LNCaP clone FGC (cell line): ENCODE data around the gene ONECUT3.
"Not testable (repeated sequence)": the region's sequence is repeated elsewhere in the genome, so short reads cannot be mapped to it uniquely, and the experiment has no call there.

Source experiments
- DNase-seq: peaks from one replicate; pipeline ENCODE4 v3.0.0-alpha.2; 2011; ENCODE audit warnings: low read depth
- H3K4me3 ChIP-seq: 2 replicates; pipeline ENCODE4 v1.5.1; 2011; ENCODE audit warnings: mild to moderate bottlenecking, low read depth, low read length, control low read depth
- TF ChIP-seq, protein P1 (sequence below): IDR thresholded peaks from 2 replicates; pipeline ENCODE4 v1.5.1; 2012; ENCODE audit warnings: mild to moderate bottlenecking; ENCODE audit not compliant: control insufficient read depth, insufficient read depth; ENCODE audit errors: extremely low read depth

Gene ONECUT3

DNA sequence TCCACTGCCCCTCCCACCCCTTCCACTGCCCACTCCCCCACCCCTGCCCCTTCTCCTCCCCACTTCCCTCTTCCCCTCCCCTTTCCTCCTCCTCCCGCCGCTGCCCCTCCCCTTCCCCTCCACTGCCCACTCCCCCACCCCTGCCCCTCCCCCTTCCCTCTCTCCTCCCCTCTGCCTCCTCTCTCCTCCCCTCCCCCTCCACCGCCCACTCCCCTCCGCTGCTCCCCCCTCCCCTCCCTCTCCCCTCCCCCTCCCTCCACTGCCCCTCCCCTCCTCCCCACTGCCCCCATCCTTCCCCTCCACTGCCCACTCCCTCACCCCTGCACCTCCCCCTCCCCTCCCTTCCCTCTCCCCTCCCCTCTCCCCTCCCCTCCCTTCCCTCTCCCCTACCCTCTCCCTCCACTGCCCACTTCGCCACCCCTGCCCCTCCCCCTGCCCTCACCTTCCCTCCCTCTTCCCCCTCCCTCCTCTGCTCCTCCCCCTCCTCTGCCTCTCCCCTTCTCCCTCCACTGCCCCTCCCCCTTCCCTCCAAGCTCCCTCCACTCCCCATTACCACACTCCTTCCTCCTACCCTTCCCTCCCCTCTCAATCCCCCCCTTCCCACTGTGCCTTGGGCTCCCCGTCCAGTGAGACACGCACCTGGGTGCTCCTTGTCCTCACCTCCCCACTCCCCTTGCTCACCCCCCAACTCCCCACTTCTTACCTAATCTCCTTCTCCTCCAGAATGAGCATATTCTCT lies 36.9 kb downstream of the ONECUT3 start:
- DNase-seq: no peak
- TF ChIP-seq, protein P1, sequence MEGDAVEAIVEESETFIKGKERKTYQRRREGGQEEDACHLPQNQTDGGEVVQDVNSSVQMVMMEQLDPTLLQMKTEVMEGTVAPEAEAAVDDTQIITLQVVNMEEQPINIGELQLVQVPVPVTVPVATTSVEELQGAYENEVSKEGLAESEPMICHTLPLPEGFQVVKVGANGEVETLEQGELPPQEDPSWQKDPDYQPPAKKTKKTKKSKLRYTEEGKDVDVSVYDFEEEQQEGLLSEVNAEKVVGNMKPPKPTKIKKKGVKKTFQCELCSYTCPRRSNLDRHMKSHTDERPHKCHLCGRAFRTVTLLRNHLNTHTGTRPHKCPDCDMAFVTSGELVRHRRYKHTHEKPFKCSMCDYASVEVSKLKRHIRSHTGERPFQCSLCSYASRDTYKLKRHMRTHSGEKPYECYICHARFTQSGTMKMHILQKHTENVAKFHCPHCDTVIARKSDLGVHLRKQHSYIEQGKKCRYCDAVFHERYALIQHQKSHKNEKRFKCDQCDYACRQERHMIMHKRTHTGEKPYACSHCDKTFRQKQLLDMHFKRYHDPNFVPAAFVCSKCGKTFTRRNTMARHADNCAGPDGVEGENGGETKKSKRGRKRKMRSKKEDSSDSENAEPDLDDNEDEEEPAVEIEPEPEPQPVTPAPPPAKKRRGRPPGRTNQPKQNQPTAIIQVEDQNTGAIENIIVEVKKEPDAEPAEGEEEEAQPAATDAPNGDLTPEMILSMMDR: no peak
- no peak overlapping the region for H3K4me3 ChIP-seq

DNA sequence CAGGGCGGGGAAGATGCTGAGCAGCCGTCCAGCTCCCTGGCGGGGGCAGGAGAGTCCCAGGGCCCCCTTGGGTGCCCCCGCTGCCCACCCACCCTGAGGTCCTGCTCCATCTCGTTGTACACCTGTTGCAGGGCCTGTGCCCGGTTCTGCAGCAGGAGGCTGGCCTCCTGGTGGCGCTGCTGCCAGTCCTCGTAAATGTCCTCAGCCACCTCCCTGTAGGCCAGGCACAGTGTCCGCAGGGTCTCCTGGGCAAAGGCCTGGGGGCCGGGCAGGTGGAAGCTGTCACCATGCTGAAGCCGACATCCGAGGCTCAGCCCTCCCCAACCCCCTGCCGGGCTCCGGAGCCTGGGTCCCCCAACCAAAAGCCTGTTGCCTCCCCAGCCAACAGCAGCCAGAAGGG lies 38.6 kb downstream of the ONECUT3 start:
- DNase-seq: no peak
- TF ChIP-seq, protein P1: no peak
- H3K4me3 ChIP-seq: no peak overlapping the region

DNA sequence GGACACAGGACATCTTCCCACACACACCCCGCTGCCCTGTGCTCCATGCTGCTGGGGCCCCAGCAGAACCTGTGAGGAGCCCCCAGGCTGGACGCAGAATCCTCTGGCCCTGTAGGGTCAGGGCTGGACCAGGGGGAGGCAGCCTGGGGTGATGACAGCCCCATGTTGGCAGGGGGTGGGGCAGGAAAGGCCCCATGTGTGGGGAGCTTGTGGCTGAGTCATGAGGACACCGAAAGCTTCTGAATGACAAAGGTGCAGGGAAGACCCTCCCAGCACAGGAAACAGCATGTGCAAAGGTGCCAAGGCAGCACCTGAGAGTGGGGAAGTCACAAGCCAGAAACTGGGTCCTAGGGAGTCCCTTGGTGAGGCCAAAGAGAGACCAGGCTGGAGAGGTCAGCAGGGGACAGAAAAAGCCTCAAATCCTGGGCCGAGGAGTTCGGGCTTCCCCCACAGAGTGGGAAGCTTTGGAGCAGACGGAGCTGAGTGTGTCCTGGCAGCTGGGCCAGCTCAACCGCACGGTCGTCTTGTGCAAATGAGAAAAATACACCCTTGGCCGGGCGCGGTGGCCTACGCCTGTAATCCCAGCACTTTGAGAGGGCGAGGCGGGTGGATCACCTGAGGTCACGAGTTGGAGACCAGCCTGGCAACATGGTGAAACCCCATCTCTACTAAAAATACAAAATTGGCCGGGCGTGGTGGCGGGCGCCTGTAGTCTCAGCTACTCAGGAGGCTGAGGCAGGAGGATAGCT lies 41.3 kb downstream of the ONECUT3 start:
- no peak for DNase-seq
- no peak overlapping the region for H3K4me3 ChIP-seq
- TF ChIP-seq, protein P1: no peak

DNA sequence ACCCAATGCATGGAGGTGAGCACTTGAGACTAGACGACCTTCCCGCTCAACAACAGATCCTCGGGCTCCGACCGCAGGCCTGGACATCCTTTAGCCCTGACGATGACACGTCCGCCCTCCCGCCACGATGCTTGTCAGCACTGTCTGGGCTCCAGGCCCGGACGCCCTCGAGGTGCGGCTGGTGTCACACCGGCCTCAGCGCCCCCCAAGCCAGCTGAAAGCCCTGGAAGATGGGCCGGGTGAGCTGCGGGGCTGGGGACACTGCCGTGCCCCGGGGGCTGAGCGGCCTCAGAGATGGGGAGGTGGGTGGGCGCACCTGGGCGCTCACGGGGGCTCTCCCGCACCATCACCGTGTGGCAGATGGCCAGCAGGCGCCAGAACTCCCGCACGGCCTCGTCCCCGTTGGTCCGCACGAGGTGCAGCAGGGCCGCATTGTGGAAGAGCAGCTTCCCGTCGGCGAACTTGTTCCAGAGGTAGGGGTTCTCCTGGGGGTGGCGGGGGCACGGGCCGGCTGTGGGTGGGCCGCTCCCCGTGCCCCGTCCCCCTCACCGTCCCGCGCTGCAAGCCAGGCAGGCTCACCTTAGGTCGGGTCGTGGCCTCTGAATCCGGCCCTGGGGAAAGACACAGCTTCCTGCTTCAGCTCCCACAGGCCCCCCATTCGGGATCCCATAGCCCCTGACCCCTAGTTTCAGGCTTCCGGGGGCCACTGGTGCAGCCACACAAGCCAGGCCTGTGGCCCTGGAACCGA lies 43.3 kb downstream of the ONECUT3 start:
- TF ChIP-seq, protein P1: no peak
- H3K4me3 ChIP-seq: no peak overlapping the region
- no peak for DNase-seq

DNA sequence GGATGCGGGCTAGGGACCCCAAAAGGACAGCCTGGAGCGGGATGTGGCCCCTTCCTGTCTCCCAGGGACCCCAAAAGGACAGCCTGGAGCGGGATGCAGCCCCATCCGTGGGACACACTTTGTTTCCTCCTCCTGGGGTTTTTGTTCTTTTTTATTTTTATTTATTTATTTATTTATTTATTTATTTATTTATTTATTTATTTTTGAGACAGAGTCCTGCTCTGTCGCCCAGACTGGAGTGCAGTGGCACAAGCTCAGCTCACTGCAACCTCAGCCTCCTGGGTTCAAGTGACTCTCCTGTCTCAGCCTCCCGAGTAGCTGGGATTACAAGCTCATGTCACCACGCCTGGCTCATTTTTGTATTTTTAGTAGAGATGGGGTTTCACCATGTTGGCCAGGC lies 44.0 kb downstream of the ONECUT3 start:
- not testable (repeated sequence) for DNase-seq, H3K4me3 ChIP-seq

DNA sequence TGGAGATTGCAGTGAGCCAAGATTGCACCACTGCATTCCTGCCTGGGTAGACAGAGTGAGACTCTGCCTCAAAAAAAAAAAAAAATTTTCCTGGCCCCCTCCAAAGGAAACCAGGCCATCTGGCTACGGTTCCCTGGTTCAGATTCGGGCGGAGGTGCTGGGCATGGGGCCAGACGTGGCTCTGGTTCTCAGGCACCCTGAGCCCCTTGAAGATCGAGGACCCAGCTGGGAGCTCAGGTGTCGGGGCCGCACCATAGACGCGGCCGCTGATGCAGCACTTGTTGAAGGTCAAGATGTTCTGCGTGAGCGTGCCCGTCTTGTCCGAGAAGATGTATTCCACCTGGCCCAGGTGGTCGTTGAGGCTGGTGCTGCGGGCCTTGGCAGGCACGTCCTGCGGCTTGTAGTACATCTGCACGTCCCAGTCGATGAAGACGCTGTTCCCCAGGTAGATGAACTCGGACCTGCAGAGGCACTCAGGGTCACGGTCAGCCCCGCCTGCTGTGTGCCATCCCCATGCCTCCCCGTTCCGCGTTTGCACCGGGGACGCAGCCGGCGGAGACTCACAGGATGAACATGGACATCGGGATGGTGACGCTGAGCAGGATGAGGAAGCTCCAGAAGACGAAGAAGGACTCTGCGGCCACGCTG lies 46.5 kb downstream of the ONECUT3 start:
- no peak overlapping the region for H3K4me3 ChIP-seq
- TF ChIP-seq, protein P1: no peak
- DNase-seq: no peak

DNA sequence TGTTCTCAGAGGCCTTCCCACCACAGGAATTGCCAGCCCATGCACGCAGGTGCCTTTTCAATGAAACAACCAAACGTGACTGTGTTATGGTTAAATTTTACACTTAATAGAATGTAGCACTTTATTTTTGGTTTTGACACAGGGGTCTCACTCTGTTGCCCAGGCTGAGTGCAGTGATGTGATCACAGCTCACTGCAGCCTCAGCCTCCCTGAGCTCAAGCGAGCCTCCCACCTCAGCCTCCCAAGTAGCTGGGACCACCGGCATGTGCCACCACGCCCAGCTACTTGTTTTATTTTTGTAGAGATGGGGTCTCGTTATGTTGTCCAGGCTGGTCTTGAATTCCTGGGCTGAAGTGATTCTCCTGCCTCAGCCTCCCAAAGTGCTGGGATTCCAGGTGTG lies 51.6 kb downstream of the ONECUT3 start:
- DNase-seq: no peak
- H3K4me3 ChIP-seq: no peak overlapping the region
- TF ChIP-seq, protein P1: no peak
